Aorta (tissue), 5 donors: Measurements from ENCODE around the gene ATP2A1. TPM values are rescaled to one million over a fixed set of nuclear protein-coding genes. Genes with fewer than 3 reads are reported as not detected.
"Not testable (repeated sequence)": the region's sequence is repeated elsewhere in the genome, so short reads cannot be mapped to it uniquely, and the experiment has no call there.

Source experiments
- ATAC-seq: fragments of 200-7000 bp; cut with Tn5 transposase; one replicate; pipeline ENCODE4 v1.9.1; 2022; ENCODE audit warnings: moderate library complexity; ENCODE audit not compliant: low FRiP score
- DNase-seq, 2 donors: peaks; one replicate each; pipeline ENCODE4 v3.0.0-alpha.2; 2020
- H3K27ac ChIP-seq, 2 donors: one replicate each; pipeline ENCODE4 v1.5.1; 2013; ENCODE audit warnings: low read length in 2 of 2, mild to moderate bottlenecking in 2 of 2, moderate library complexity in 2 of 2, control low read depth in 1 of 2, inconsistent platforms in 1 of 2, low read depth in 1 of 2
- H3K27me3 ChIP-seq, 2 donors: one replicate each; pipeline ENCODE4 v1.6.1; 2013; ENCODE audit warnings: control low read depth in 1 of 2, low read length in 1 of 2, mild to moderate bottlenecking in 1 of 2, moderate library complexity in 1 of 2; ENCODE audit not compliant: insufficient read depth in 2 of 2, control insufficient read depth in 1 of 2
- H3K36me3 ChIP-seq, 2 donors: one replicate each; pipeline ENCODE4 v1.6.1; 2013; ENCODE audit warnings: control low read depth in 1 of 2, low read length in 1 of 2, mild to moderate bottlenecking in 1 of 2; ENCODE audit not compliant: insufficient read depth in 2 of 2, control insufficient read depth in 1 of 2
- H3K4me1 ChIP-seq, 2 donors: one replicate each; pipeline ENCODE4 v1.6.1; 2013; ENCODE audit warnings: low read length in 2 of 2, control low read depth in 1 of 2, mild to moderate bottlenecking in 1 of 2, moderate library complexity in 1 of 2; ENCODE audit not compliant: insufficient read depth in 2 of 2, control insufficient read depth in 1 of 2
- H3K4me3 ChIP-seq, 2 donors: one replicate each; pipeline ENCODE4 v1.5.1; 2013; ENCODE audit warnings: low read length in 2 of 2, control low read depth in 1 of 2, mild to moderate bottlenecking in 1 of 2
- H3K9me3 ChIP-seq: one replicate; pipeline ENCODE4 v1.6.1; 2013; ENCODE audit warnings: mild to moderate bottlenecking, low read length; ENCODE audit not compliant: control insufficient read depth
- WGBS, 2 donors: extraction: QIAGEN DNeasy Blood & Tissue Kit; methylation state at CpG; one replicate each; pipeline ENCODE4 v1.1.7; 2013; 5-methylcytosine and 5-hydroxymethylcytosine counted together
- intact Hi-C, 2 donors: fragments of 100-400 bp; cut with DNase I; formaldehyde crosslinking; loops; one replicate each; pipeline versions ENCODE4 v1.14.2 to v1.15.0; 2022
- polyA plus RNA-seq, 2 donors: library from polyadenylated mRNA; stranded (reverse); fragments of 200-250 nt; gene quantifications; one replicate each; pipeline ENCODE4 v1.2.3, GENCODE V29; 2013
- total RNA-seq, 2 donors: library from RNA; stranded (reverse); fragmentation: NEBNext Ultra II Directional; extraction: Animal tissue kit (Norgen Biotek cat#: 25700); gene quantifications; one replicate each; pipeline ENCODE4 v1.2.1, GENCODE V29; 2021
- donor health status: healthy with polysubstance abuse.
- donor health status: Bipolar disorder and iron deficiency.
- donor health status: DM: no; HTN: no; CAD: no.
- donor health status: DM: no; HTN: no; CAD: no.
- donor health status: DM: yes; HTN: yes; CAD: no.

Gene ATP2A1
- total and polyA plus RNA-seq, 4 donors, result 0.36 to 0.97 (median 0.43) TPM

DNA sequence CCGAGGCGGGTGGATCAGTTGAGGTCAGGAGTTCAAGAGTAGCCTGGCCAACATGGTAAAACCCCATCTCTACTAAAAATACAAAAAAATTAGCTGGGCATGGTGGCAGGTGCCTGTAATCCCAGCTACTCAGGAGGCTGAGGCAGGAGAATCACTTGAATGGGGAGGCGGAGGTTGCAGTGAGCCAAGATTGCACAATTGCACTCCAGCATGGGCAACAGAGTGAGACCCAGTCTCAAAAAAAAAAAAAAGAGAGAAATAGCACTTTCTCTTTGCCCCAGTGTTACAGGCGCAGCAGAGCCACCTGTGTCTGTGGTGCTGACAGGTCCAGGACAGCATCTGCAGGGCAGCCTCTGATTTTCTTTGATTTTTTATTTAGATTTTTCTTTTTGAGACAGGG is 3.3 kb downstream of the ATP2A1 start:
- H3K36me3 ChIP-seq, ATAC-seq, intact Hi-C loops, H3K9me3 ChIP-seq, DNase-seq, H3K27ac ChIP-seq, H3K4me3 ChIP-seq, H3K4me1 ChIP-seq, H3K27me3 ChIP-seq: not testable (repeated sequence)
- 85 to 88% methylated on average over 4 of the region's 4 CpGs for WGBS, 2 donors

DNA sequence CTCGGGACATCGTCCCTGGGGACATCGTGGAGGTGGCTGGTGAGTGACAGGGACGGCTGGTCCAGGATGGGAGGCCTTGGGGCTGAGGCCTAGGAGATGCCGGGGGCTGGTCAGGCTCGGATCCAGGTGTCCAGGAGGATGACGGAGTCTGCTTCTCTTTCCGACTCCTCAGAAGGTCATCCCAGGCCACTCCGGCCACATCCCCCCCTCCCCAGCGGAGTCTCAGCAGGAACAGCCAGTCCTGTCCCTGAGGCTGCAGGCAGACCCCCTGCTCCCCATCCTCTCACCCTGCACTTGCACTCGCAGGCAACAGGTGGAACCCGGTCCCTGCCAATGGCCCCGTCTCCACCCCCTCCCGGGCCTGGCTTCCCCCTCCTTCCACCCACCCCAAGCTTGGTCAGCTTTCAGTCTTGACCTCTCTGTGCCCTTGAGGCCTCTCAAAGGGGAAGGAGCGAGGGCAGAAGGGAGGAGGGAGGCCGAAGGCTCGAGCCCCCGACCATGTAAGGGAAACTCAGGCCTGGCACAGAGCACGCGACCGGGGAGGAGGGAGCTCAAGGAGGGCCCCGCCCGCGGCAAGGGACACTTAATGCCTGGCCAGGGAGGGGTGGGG is 4.4 kb downstream of the ATP2A1 start:
- WGBS, 2 donors, result 49% methylated on average over 24 of the region's 24 CpGs
- Histone ChIP-seq H3K9me3 (no peaks in the 10 kb centered on the region), H3K27ac (no peak overlapping the region), H3K36me3 (no peaks in the 10 kb centered on the region), H3K4me1 (no peaks in the 10 kb centered on the region), H3K27me3 (no peaks in the 10 kb centered on the region), H3K4me3 (no peak overlapping the region)
- intact Hi-C loops, result no loop called here
- ATAC-seq, result no peak
- no peak for DNase-seq

DNA sequence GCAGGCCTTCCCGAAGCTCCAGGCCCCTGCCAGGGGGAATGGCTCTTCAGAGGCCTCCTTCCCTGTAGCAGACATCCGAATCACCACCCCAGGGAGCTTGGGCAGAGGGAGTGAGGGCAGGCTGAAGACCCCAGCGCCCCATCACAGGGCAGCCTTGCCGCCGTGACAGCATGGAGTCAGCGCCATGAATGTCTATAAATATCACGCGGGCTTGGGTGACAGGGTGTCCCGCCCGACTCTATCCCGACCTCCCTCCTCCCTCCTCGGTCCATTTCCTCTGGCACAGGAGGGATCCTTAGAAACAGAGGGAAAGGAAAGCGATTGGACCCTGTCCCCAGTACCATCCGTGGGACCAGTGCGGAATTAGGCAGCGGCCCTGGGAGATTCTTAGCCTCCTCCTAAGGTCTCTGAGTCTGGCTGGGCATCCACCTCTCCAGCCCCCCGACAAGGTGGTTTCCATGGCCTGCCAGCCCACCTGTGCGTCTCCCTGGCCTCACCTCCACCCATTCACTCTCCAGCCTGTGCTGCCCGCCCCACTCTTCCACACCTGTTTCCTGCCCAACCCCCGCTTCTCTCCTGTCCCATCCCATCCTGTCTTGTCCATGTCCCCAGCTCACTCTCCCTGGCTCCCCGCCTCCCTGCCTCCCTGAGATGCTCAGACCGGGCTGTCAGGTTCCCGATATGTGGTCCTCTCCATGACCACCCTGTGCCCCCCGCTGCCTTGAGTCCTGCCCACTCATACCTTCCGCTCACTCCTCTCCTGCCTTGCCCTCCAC is 5.1 kb downstream of the ATP2A1 start:
- WGBS, 2 donors, result 54% methylated on average over 25 of the region's 25 CpGs
- H3K4me3 ChIP-seq, result no peak overlapping the region

DNA sequence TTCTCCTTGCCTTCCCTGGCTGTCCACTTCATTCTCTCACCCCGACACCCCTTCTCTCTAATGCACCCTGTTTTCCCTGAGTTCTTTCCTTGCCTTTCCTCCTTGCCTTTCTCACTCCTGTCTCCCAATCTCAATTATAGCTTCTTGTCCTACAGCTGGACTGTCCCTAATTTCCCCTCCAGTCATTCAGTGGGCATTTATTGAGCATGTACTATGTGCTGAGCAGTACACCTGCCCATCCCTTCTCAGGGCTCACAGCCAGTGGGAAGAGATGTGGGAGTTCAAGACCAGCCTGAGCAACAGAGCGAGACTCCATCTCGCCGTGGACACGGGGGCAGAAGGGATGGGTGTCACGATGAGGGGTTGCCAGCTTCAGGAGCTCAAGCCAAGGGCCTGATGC is 5.8 kb downstream of the ATP2A1 start:
- Histone ChIP-seq H3K9me3 (no peaks in the 10 kb centered on the region), H3K27ac (no peak overlapping the region), H3K4me3 (no peak overlapping the region), H3K36me3 (no peaks in the 10 kb centered on the region), H3K4me1 (no peaks in the 10 kb centered on the region), H3K27me3 (no peaks in the 10 kb centered on the region)
- 96 to 97% methylated on average over 6 of the region's 6 CpGs for WGBS, 2 donors
- DNase-seq, result no peak
- ATAC-seq, result no peak
- intact Hi-C loops, result no loop called here

More for the DNA sequence above, 5.1 kb downstream of the ATP2A1 start:
- no peak for DNase-seq
- no peaks in the 10 kb centered on the region for H3K4me1 ChIP-seq
- H3K27ac ChIP-seq, result no peak overlapping the region
- no peaks in the 10 kb centered on the region for H3K9me3 ChIP-seq
- no peak for ATAC-seq
- intact Hi-C loops, result no loop called here
- no peaks in the 10 kb centered on the region for H3K36me3 ChIP-seq
- H3K27me3 ChIP-seq, result no peaks in the 10 kb centered on the region

- 70 to 73% methylated on average over 10 of the region's 10 CpGs for WGBS, 2 donors
- no peak for ATAC-seq
Observed at GRCh38 chr16:28886945-28887344, 8.7 kb downstream of the ATP2A1 start.

DNA sequence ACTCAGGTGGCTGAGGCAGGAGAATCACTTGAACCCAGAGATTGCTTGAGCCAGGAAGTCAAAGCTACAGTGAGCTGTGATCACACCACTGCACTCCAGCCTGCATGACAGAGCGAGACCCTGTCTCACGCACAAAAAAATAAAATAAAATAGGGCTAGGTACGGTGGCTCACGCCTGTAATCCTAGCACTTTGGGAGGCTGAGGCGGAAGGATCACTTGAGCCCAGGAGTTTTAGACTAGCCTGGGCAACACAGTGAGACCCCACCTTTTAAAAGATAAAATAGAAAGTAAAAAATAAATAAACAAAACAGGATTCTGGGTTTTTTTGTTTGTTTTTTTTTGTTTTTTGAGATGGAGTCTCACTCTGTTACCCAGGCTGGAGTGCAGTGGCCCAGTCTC is 12.1 kb downstream of the ATP2A1 start:
- H3K4me3 ChIP-seq, H3K36me3 ChIP-seq, H3K9me3 ChIP-seq, H3K27ac ChIP-seq, H3K27me3 ChIP-seq, H3K4me1 ChIP-seq, ATAC-seq, intact Hi-C loops, DNase-seq: not testable (repeated sequence)
- WGBS, 2 donors, result 95 to 97% methylated on average over 5 of the region's 5 CpGs

More at GRCh38 chr16:28886945-28887344, 8.7 kb downstream of the ATP2A1 start:
- no peak overlapping the region for H3K27ac ChIP-seq
- H3K27me3 ChIP-seq, result no peaks in the 10 kb centered on the region
- no peak overlapping the region for H3K4me3 ChIP-seq
- H3K9me3 ChIP-seq, result no peaks in the 10 kb centered on the region
- no peak for DNase-seq
- no peaks in the 10 kb centered on the region for H3K36me3 ChIP-seq
- no peaks in the 10 kb centered on the region for H3K4me1 ChIP-seq
- intact Hi-C loops, result no loop called here

DNA sequence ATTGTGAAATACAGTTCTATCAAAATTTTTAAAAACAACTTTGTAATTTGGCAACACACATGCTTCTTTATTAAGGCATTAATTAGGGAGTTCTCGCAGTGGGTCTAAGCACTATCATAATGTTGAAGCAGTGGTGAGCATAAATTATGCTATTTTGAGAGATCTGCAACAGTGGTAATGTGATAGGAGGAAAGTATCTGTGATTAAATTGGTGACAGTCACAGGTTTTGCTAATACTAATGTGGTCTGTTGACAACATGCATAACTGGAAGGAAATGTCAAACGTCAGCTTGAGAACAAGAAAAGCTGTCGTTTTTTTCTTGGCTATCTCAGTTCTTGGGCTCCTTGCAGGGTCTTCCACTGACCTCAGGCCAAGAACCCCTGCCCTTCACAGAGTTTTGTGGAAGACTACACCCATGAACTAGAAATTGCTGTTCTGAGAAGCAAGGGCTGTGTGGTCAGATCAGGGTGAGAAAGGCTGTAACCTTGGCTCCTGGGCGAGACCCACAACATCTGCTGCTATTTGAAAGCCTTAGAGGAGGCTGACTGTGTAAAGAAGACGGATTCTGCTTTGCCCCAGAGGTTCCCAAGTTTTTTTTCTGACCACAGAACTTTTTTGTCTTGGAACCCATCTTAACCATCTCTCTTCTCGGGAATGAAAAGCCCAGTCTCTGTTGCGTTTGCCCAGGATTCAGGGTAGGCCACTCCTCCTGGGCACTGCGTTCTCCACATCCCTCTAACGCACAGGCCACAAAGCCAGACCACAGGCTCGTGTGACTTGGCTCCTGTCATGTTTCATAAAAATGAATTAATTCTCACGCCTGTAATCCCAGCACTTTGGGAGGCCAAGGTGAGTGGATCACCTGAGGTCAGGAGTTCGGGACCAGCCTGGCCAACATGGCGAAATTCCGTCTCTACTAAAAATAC is 13.9 kb downstream of the ATP2A1 start:
- WGBS, 2 donors, result 75 to 76% methylated on average over 14 of the region's 14 CpGs
- no peaks in the 10 kb centered on the region for H3K27me3 ChIP-seq
- no peaks in the 10 kb centered on the region for H3K4me1 ChIP-seq
- no peak for DNase-seq
- no peaks in the 10 kb centered on the region for H3K9me3 ChIP-seq
- intact Hi-C loops, result no loop called here
- no peak overlapping the region for H3K27ac ChIP-seq
- no peak overlapping the region for H3K4me3 ChIP-seq
- H3K36me3 ChIP-seq, result no peaks in the 10 kb centered on the region
- ATAC-seq, result no peak

DNA sequence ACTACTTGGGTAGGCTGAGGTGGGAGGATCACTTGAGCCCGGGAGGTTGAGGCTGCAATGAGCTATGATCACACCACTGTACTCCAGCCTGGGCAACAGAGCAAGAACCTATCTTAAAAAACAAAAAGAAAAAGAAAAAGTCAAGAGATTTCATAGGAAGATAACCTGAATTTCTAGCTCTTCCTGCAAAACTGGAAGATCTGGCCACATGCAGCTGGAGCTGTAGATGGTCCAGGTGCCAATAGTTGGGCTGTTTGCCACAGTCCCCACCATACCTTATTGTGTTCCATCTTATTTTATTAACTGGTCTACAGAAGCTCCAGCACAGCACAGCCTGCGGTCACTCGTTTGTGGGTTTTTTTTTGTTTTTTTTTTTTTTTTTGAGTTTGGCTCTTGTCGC is 15.0 kb downstream of the ATP2A1 start:
- no peaks in the 10 kb centered on the region for H3K27me3 ChIP-seq
- no peak for ATAC-seq
- H3K36me3 ChIP-seq, result no peaks in the 10 kb centered on the region
- DNase-seq, result no peak
- intact Hi-C loops, result no loop called here
- H3K4me3 ChIP-seq, result no peak overlapping the region
- H3K27ac ChIP-seq, result no peak overlapping the region
- WGBS, 2 donors, result 84 to 90% methylated on average over 4 of the region's 4 CpGs
- H3K4me1 ChIP-seq, result no peaks in the 10 kb centered on the region
- no peaks in the 10 kb centered on the region for H3K9me3 ChIP-seq
